T-helper 9 cell (primary cell): ENCODE measurements around the gene SURF2.
A peak's percentile ranks its signal among the peaks of the same experiment; 100 is the strongest.
"Not testable (repeated sequence)": the region's sequence is repeated elsewhere in the genome, so short reads cannot be mapped to it uniquely, and the experiment has no call there.

Experiments used
- DNase-seq: peaks from one replicate; pipeline ENCODE4 v3.0.0-alpha.2; 2020

The SURF2 gene

GRCh38 chr9:133354766-133355165 is 1.6 kb upstream of the SURF2 start:
- DNase-seq: no peak

GRCh38 chr9:133355881-133356357 is 431 bp upstream of the SURF2 start:
- DNase-seq: no peak

GRCh38 chr9:133357656-133358055 is 1.3 kb downstream of the SURF2 start:
- no peak for DNase-seq

GRCh38 chr9:133359399-133360175 is 3.2 kb downstream of the SURF2 start:
- no peak for DNase-seq

GRCh38 chr9:133360400-133361393 is 4.3 kb downstream of the SURF2 start:
- DNase-seq: no peak

GRCh38 chr9:133361507-133362092 is 5.2 kb downstream of the SURF2 start:
- DNase-seq: no peak

GRCh38 chr9:133362359-133363044 is 6.2 kb downstream of the SURF2 start:
- no peak for DNase-seq

- DNase-seq: no peak
These were observed 10.1 kb downstream of the SURF2 start for GRCh38 chr9:133366435-133366834.

GRCh38 chr9:133367221-133367620 is 10.9 kb downstream of the SURF2 start:
- no peak for DNase-seq

GRCh38 chr9:133367778-133368177 is 11.4 kb downstream of the SURF2 start:
- DNase-seq: no peak

- no peak for DNase-seq
These were observed 12.0 kb downstream of the SURF2 start for GRCh38 chr9:133368249-133368881.

- DNase-seq: no peak
These were observed 13.1 kb downstream of the SURF2 start for GRCh38 chr9:133369422-133369821.

- DNase-seq: no peak
These were observed 13.6 kb downstream of the SURF2 start for GRCh38 chr9:133369933-133370332.

GRCh38 chr9:133370685-133371084 is 14.3 kb downstream of the SURF2 start:
- DNase-seq: peak; percentile 35

- DNase-seq: peak; percentile 60
These were observed 14.9 kb downstream of the SURF2 start for GRCh38 chr9:133371261-133371711.

GRCh38 chr9:133372144-133372543 is 15.8 kb downstream of the SURF2 start:
- no peak for DNase-seq

GRCh38 chr9:133374612-133375115 is 18.3 kb downstream of the SURF2 start:
- DNase-seq: no peak

- no peak for DNase-seq
These were observed 18.9 kb downstream of the SURF2 start for GRCh38 chr9:133375116-133375723.

GRCh38 chr9:133375724-133376654 is 19.6 kb downstream of the SURF2 start, which contains the start of the genes STKLD1 and SURF4:
Gene STKLD1 (plus strand): TSS chr9:133376366. CDS start chr9:133376474, 108 bp downstream.
Gene SURF4 (minus strand): TSS chr9:133376060. CDS start chr9:133375969, 91 bp downstream.
- DNase-seq: peak; percentile 90

- not testable (repeated sequence) for DNase-seq
These were observed 20.9 kb downstream of the SURF2 start for GRCh38 chr9:133377280-133377679.
